Kidney (tissue), 14 donors: ENCODE results near the gene TPM4. TPM values are rescaled to one million over a fixed set of nuclear protein-coding genes. Genes with fewer than 3 reads are reported as not detected.

Source experiments
- DNase-seq, 5 donors: peaks; one replicate each; pipeline ENCODE4 v3.0.0-alpha.2; 2013 to 2020
- FAIRE-seq: peaks from 2 replicates; lab custom pipeline; 2012; peaks lifted over from hg19 to GRCh38; lab: Jason Lieb, UNC
- H3K27ac ChIP-seq, 2 donors: one replicate each; pipeline ENCODE4 v1.7.0; 2013; ENCODE audit warnings: low read depth in 2 of 2, low read length in 2 of 2, inconsistent platforms in 1 of 2
- H3K27me3 ChIP-seq: one replicate; pipeline ENCODE4 v1.7.1; 2013; ENCODE audit warnings: low read length, inconsistent platforms; ENCODE audit not compliant: control insufficient read depth, insufficient read depth
- H3K36me3 ChIP-seq, 3 donors: one replicate each; pipeline versions ENCODE4 v1.7.0 to v1.7.1; 2013; ENCODE audit warnings: low read length in 3 of 3, control low read depth in 1 of 3, inconsistent platforms in 1 of 3; ENCODE audit not compliant: insufficient read depth in 3 of 3, control insufficient read depth in 2 of 3
- H3K4me1 ChIP-seq, 3 donors: one replicate each; pipeline versions ENCODE4 v1.7.0 to v1.7.1; 2013; ENCODE audit warnings: low read length in 3 of 3, inconsistent platforms in 1 of 3, low read depth in 1 of 3; ENCODE audit not compliant: control insufficient read depth in 2 of 3, insufficient read depth in 2 of 3
- H3K4me3 ChIP-seq, 3 donors: one replicate each; pipeline versions ENCODE4 v1.7.0 to v1.8.1; 2013; ENCODE audit warnings: low read length in 3 of 3, control low read depth in 1 of 3, inconsistent platforms in 1 of 3
- H3K9ac ChIP-seq, 3 donors: one replicate each; pipeline versions ENCODE4 v1.7.0 to v1.7.1; 2013; ENCODE audit warnings: low read length in 3 of 3, control low read depth in 1 of 3, inconsistent platforms in 1 of 3
- H3K9me3 ChIP-seq, 3 donors: one replicate each; pipeline versions ENCODE4 v1.7.0 to v1.7.1; 2013; ENCODE audit warnings: low read length in 3 of 3, control low read depth in 1 of 3, inconsistent platforms in 1 of 3; ENCODE audit not compliant: control insufficient read depth in 2 of 3, insufficient read depth in 1 of 3
- intact Hi-C: fragments of 100-400 bp; cut with DNase I; formaldehyde crosslinking; loops from one replicate; pipeline ENCODE4 v1.11.1; 2022
- polyA plus RNA-seq: library from polyadenylated mRNA; stranded (reverse); fragments of 350-450 nt; fragmentation: Illumina TruSeq; extraction: RNeasy Lipid Tissue Mini Kit (QIAGEN cat#74804); gene quantifications from one replicate; pipeline ENCODE4 v1.2.3, GENCODE V29; 2014; ENCODE audit warnings: low read depth, low replicate concordance; ENCODE audit not compliant: insufficient read depth
- total RNA-seq: library from RNA; stranded (reverse); fragmentation: NEBNext Ultra II Directional; extraction: Animal tissue kit (Norgen Biotek cat#: 25700); gene quantifications from one replicate; pipeline ENCODE4 v1.2.1, GENCODE V29; 2021
- TF ChIP-seq, protein P1 (sequence below): IDR thresholded peaks from 3 replicates; pipeline ENCODE4 v1.5.1; 2012; ENCODE audit warnings: mild to moderate bottlenecking, moderate library complexity, borderline replicate concordance; ENCODE audit not compliant: insufficient read depth; ENCODE audit errors: extremely low read depth
- donor health status: control.
- donor health status: control.
- donor health status: control.
- donor health status: control.
- donor health status: control.
- donor health status: DM: yes; HTN: yes; CAD: no.
- donor health status: Normal renal cell carcinoma (clear cell type).

Gene TPM4
- total and polyA plus RNA-seq, 2 donors from 2014 or later: 132 to 273 TPM

DNA sequence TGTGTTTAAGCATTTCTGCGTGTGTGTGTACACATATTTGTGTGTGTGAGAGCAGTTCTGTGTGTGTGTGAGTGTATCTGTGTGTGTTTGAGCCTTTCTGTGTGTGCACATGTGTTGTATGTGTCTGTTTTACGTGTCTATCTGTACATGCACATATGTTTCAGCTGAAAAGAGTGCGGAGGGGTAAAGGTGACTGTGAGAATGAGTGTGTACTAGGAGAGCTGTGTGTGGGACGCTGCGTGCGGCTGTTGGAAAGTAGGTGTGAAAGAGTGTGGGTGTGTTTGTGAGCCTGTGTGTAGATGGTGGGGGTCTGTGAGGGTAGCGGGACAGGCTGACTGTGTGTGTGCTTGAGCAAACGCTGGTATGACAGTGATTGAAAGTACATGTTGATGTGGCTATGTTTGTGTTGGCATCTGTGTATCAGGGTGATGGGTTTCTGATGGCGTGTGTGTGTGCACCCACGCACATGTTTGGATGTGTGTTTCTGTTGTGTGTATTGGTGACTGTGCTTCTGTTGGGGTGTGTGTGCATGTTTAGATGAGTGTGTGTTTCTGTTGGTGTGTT is 7.5 kb upstream of the TPM4 start:
- TF ChIP-seq, protein P1, sequence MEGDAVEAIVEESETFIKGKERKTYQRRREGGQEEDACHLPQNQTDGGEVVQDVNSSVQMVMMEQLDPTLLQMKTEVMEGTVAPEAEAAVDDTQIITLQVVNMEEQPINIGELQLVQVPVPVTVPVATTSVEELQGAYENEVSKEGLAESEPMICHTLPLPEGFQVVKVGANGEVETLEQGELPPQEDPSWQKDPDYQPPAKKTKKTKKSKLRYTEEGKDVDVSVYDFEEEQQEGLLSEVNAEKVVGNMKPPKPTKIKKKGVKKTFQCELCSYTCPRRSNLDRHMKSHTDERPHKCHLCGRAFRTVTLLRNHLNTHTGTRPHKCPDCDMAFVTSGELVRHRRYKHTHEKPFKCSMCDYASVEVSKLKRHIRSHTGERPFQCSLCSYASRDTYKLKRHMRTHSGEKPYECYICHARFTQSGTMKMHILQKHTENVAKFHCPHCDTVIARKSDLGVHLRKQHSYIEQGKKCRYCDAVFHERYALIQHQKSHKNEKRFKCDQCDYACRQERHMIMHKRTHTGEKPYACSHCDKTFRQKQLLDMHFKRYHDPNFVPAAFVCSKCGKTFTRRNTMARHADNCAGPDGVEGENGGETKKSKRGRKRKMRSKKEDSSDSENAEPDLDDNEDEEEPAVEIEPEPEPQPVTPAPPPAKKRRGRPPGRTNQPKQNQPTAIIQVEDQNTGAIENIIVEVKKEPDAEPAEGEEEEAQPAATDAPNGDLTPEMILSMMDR: no peak
- intact Hi-C loops: no loop called here
- FAIRE-seq (no peak), DNase-seq (peak in 1 of 5 donors; percentile 39)
- H3K9ac ChIP-seq: no peak overlapping the region
- H3K36me3 ChIP-seq: no peaks in the 10 kb centered on the region
- no peaks in the 10 kb centered on the region for H3K27me3 ChIP-seq
- H3K4me3 ChIP-seq: peak overlapping the region in 2 of 3 donors; percentile 9 to 39
- no peaks in the 10 kb centered on the region for H3K9me3 ChIP-seq
- peak overlapping the region in 1 of 2 donors; percentile 32 for H3K27ac ChIP-seq
- peaks cover 0 to 10% (median 0%) of the 10 kb centered on the region in 3 donors for H3K4me1 ChIP-seq

- FAIRE-seq (no peak), DNase-seq (peak in 1 of 5 donors; percentile 35)
- Histone ChIP-seq H3K27me3 (no peaks in the 10 kb centered on the region), H3K4me3 (no peak overlapping the region), H3K4me1 (peaks cover 0 to 10% (median 0%) of the 10 kb centered on the region in 3 donors), H3K9me3 (no peaks in the 10 kb centered on the region), H3K27ac (peak overlapping the region; percentile 67 to 78), H3K36me3 (no peaks in the 10 kb centered on the region), H3K9ac (peak overlapping the region in 1 of 3 donors; percentile 7)
- intact Hi-C loops: no loop called here
- TF ChIP-seq, protein P1: no peak
Measured at GRCh38 chr19:16069813-16070365, 6.4 kb upstream of the TPM4 start.

DNA sequence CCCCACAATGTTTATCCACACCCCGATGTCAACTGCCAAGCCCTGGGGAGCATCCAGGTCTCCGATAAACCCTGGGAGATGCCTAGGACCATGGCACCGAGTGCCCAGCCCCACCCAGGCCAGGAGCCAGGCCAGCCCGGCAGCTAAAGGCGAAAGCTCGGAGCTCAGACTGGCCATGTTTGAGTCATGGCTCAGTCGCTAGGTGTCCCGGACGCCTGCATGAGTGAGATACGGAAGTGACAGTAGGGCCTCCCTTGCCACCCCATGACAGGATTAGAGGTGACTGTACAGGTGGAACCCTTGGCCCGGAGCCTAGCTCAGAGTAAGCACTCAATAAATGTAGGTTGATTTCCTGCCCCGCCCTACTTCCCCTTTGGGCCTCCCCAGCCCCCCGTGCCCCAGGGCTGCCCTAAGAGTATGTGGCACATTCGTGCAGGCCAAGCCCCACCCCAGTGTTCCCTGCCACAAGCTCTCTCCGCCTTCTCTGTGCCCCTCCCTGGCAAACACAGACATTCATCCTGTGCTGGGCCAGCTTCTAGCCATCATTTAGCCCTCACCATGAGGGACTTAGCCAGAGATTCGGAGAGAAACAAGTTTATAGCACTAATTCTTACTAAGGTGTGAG is 5.8 kb upstream of the TPM4 start:
- no peak for FAIRE-seq
- intact Hi-C loops: no loop called here
- no peaks in the 10 kb centered on the region for H3K36me3 ChIP-seq
- no peaks in the 10 kb centered on the region for H3K27me3 ChIP-seq
- TF ChIP-seq, protein P1: no peak
- H3K4me1 ChIP-seq: peaks cover 0 to 10% (median 0%) of the 10 kb centered on the region in 3 donors
- no peaks in the 10 kb centered on the region for H3K9me3 ChIP-seq
- peak in 2 of 5 donors; percentile 34 to 91 for DNase-seq
- no peak overlapping the region for H3K4me3 ChIP-seq
- H3K9ac ChIP-seq: peak overlapping the region in 1 of 3 donors; percentile 7
- H3K27ac ChIP-seq: peak overlapping the region; percentile 67 to 78
